Neuron (in vitro differentiated cells): Measurements from ENCODE around the gene PTPN3.

ENCODE experiments used
- H2AFZ ChIP-seq: one replicate; pipeline ENCODE4 v1.6.1; 2013; ENCODE audit warnings: low read depth, mild to moderate bottlenecking, inconsistent platforms, low read length, moderate library complexity
- H3K27me3 ChIP-seq: one replicate; pipeline ENCODE4 v1.6.1; 2013; ENCODE audit warnings: low read length; ENCODE audit not compliant: insufficient read depth
- H3K36me3 ChIP-seq: one replicate; pipeline ENCODE4 v1.6.1; 2013; ENCODE audit warnings: low read length; ENCODE audit not compliant: insufficient read depth
- H3K4me1 ChIP-seq: one replicate; pipeline ENCODE4 v1.6.1; 2013; ENCODE audit warnings: low read length; ENCODE audit not compliant: insufficient read depth
- H3K4me3 ChIP-seq: 2 replicates; pipeline ENCODE4 v1.5.1; 2013; ENCODE audit warnings: mild to moderate bottlenecking, low read length, moderate library complexity
- H3K9me3 ChIP-seq: one replicate; pipeline ENCODE4 v1.6.1; 2013; ENCODE audit warnings: low read length

The PTPN3 gene

DNA sequence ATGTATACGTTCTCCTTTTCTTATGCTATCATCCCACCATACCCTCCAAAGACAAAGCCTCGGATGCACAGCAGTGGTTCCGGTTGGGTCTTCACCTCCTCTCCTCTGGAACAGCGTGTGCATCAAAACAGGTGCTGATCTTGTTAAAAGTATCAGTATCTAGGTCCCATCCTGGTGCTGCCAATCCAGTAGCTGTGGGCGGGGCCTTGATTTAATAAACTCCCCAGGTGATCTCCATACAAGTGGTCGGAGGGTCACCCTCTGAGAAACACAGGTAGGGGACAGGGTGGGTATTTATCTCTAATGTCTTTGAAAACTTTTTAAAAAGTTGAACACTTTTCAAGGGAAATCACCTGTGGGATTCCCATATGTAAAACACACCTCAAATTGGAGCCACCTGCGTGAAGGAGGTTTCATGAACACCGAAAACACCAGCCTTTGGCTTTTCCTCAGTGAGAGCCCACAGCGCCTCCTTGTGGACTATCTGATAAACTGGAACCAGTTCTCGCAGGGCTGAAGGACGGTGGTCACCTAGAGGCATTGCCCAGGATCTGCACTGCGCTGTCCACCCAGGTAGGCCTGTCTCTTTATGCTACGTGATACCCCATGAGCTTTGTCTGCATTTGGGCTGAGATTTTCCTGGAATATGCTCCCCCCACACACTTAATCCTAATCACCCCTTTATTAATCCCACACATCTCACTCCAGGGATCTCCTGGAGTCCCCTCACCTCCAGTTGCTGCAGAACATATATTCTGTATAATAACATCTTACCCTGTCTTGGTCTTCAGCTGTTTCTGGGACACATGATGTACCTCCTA lies 96.7 kb downstream of the PTPN3 start:
- no peaks in the 10 kb centered on the region for H3K36me3 ChIP-seq
- no peaks in the 10 kb centered on the region for H3K27me3 ChIP-seq
- peaks cover 6% of the 10 kb centered on the region for H3K4me1 ChIP-seq
- H3K4me3 ChIP-seq = no peak overlapping the region
- no peak overlapping the region for H2AFZ ChIP-seq
- no peaks in the 10 kb centered on the region for H3K9me3 ChIP-seq

DNA sequence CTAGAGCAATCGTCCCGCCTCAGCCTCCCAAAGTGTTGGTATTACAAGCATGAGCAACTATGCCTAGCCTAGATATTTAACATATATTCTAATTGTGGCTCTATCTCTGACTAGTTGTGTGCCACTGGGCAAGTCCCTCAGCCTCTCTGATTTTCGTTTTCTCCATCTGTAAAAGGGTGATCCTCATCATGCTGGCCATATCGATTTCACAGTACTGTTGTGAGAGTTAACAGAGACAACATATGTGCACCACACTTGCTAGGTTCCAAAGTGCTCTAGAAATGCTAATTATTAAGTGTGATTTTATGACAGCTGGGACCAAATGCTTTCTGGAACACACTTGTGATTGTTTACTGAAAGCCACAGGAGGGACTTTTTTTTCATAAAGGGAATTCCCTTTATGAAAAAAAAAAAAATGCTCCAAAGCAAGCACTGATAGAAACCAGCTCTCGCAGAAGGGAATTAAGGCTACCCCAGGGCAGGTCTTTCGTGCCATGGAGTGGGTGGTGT lies 98.8 kb downstream of the PTPN3 start:
- H3K4me3 ChIP-seq = no peak overlapping the region
- H3K4me1 ChIP-seq = peaks cover 6% of the 10 kb centered on the region
- no peaks in the 10 kb centered on the region for H3K27me3 ChIP-seq
- H2AFZ ChIP-seq = no peak overlapping the region
- no peaks in the 10 kb centered on the region for H3K9me3 ChIP-seq
- no peaks in the 10 kb centered on the region for H3K36me3 ChIP-seq

DNA sequence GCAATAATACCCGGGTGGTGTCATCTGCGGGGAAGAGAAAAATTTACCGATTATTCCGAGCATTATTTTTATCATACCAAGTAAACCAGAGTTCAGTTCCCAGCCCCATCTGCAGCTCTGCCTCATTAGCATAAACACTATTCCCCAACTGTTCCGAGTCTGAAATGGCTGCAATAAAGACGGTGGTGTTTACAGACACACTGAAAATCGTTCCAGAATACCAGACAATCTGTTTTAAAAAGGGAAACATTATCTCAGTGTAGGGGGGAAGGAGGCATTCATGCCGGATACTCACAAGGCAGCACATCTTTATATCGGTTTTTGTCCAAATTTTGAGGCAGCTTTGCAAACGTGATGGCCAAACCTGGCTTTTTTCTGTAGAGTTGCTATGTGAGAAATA lies 106.9 kb downstream of the PTPN3 start:
- no peak overlapping the region for H3K4me3 ChIP-seq
- H2AFZ ChIP-seq = no peak overlapping the region
- H3K9me3 ChIP-seq = no peaks in the 10 kb centered on the region
- H3K4me1 ChIP-seq = no peaks in the 10 kb centered on the region
- no peaks in the 10 kb centered on the region for H3K36me3 ChIP-seq
- no peaks in the 10 kb centered on the region for H3K27me3 ChIP-seq

DNA sequence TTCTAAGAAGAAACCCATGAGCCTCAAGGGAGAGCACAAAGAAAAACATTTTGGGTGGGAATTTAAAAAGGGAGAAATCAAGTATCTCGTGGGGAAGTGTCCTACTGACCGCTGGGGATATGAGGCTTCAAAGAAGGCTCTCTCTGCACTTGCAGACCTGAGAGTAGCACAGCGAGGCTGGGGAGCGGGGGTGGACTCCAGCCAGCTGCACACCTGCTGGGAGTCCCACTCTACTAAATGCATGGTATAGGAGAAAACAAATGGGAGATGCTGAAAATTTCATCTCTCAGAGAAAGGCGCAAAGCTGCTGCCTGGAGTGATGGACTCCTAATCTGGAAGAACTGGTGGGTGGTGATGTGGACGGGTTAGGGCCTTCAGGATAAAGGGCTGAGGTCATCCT lies 110.3 kb downstream of the PTPN3 start:
- H3K27me3 ChIP-seq = no peaks in the 10 kb centered on the region
- H3K4me1 ChIP-seq = no peaks in the 10 kb centered on the region
- no peak overlapping the region for H2AFZ ChIP-seq
- no peaks in the 10 kb centered on the region for H3K36me3 ChIP-seq
- H3K9me3 ChIP-seq = no peaks in the 10 kb centered on the region
- H3K4me3 ChIP-seq = no peak overlapping the region

DNA sequence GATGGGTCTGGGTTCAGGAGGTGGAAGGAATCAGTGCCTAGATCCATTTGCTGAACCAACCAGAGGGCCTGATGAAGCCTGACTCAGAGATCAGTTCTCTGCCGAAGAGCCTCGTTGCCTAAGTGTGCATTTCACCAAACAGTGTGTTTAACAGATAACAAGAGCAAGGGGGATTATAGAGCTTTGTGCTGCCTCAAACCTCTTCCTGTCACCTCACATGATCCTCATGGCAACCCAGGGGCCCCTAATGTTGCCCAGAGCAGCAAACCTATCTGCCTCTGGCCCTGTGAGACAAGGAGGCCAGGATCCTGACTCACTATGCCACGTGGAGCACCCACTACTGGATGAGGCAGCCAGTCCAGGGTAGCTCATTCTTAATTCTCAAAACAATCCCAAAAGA lies 110.9 kb downstream of the PTPN3 start:
- Histone ChIP-seq H3K36me3 (no peaks in the 10 kb centered on the region), H3K27me3 (no peaks in the 10 kb centered on the region), H3K4me1 (no peaks in the 10 kb centered on the region), H2AFZ (no peak overlapping the region), H3K9me3 (no peaks in the 10 kb centered on the region), H3K4me3 (no peak overlapping the region)

DNA sequence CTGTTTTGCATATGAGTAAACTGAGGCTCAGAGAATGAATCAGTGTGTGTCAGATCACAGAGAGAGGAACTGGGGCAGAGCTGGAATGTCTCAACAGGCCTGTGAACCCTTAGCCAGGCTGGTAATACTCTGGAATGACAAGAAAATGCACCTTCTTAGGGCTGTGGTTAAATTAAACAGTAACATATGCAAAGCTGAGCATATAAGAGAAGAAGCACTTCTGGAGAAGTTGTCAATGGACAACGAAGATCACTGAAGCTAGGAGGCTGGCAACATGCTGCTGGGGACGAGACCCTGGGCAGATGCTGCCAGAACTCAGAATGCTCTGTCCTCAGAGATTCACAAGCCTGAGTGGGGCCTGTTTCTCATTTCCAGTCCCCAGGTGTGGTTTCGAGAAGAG lies 112.6 kb downstream of the PTPN3 start:
- H3K4me3 ChIP-seq = no peak overlapping the region
- H3K4me1 ChIP-seq = no peaks in the 10 kb centered on the region
- H3K27me3 ChIP-seq = no peaks in the 10 kb centered on the region
- no peaks in the 10 kb centered on the region for H3K36me3 ChIP-seq
- H3K9me3 ChIP-seq = no peaks in the 10 kb centered on the region
- H2AFZ ChIP-seq = no peak overlapping the region

DNA sequence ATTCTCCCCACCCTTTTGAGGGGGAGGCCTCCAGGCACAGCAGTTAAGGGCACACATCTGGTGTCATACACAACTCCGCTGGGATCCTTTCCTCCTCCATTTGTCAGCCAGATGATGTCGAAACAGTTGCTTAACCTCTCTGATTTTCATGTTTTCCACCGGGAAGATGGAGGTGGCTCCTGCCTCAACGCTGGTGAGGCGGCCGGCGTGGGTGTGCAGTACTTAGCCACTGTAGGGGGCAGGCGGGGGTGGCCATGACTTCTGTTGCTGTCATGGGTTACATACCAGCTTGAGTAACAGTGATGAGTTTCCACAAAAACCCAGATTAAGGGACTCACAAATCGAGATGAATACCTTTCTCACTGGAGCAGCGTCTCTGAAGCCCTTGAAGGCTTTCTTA lies 114.2 kb downstream of the PTPN3 start:
- no peak overlapping the region for H2AFZ ChIP-seq
- H3K36me3 ChIP-seq = no peaks in the 10 kb centered on the region
- H3K4me1 ChIP-seq = no peaks in the 10 kb centered on the region
- H3K27me3 ChIP-seq = no peaks in the 10 kb centered on the region
- H3K4me3 ChIP-seq = no peak overlapping the region
- peaks cover 2% of the 10 kb centered on the region for H3K9me3 ChIP-seq

DNA sequence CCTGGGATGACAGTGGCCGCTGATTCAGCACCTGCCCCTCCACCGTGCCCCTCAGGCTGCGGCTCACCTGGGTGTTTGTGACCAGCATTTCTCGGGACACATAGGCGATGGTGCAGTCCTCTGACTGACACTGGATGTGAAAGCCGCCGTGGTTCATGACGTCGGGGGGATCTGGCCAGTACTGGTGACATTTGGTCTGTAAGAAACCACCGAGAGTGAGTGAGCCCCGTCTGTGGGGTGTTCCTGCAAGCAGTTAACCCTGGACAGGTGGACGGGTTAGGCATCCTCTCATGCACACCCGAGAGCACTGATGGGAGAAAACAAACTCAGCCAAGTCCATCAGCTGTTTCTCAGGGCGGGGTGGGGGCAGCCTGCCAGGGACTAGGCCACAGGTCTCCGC lies 114.8 kb downstream of the PTPN3 start:
- Histone ChIP-seq H3K4me3 (no peak overlapping the region), H3K9me3 (peaks cover 6% of the 10 kb centered on the region), H2AFZ (no peak overlapping the region), H3K27me3 (no peaks in the 10 kb centered on the region), H3K4me1 (peaks cover 2% of the 10 kb centered on the region), H3K36me3 (no peaks in the 10 kb centered on the region)

DNA sequence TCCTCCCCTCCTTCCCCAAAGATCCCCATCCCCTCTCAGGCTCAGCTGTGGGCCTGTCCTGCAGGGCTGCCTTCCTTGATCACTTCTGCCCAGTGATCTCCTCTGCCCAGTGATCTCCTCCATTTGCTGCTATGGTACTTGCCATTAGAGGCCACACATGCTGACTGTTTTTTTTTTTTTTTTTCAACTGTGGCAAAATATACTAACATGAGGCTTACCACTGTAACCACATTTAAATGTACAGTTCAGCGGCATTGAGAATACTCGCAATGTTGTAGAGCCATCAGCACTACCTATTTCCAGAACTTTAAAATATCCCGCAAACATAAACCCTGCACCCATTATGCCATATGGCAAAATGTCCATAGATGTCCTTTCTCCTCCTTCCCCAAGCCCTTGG lies 115.5 kb downstream of the PTPN3 start:
- Histone ChIP-seq H3K9me3 (peaks cover 6% of the 10 kb centered on the region), H3K36me3 (no peaks in the 10 kb centered on the region), H3K4me3 (no peak overlapping the region), H2AFZ (no peak overlapping the region), H3K4me1 (peaks cover 3% of the 10 kb centered on the region), H3K27me3 (no peaks in the 10 kb centered on the region)

DNA sequence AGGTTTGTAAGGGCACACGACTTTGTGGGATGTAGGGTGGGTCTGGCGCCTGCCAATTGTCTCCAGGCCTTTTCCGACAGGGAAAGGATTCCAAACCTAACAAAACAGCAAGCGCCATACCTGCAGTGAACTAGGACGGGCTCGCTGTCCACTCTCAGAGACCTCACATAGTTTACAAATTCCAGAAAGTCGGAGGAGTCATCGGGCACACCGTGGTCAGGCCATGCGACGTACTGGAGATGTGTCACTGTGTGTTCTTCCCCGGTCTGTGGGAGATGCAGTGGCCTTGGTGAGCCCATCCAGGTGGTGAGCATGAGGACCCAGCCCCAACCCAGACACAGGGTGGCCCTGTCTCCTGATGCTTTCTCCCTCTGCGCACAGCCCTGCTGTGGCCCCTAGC lies 115.9 kb downstream of the PTPN3 start:
- no peaks in the 10 kb centered on the region for H3K27me3 ChIP-seq
- no peaks in the 10 kb centered on the region for H3K36me3 ChIP-seq
- no peak overlapping the region for H3K4me3 ChIP-seq
- H2AFZ ChIP-seq = no peak overlapping the region
- H3K9me3 ChIP-seq = peaks cover 6% of the 10 kb centered on the region
- H3K4me1 ChIP-seq = peaks cover 3% of the 10 kb centered on the region

DNA sequence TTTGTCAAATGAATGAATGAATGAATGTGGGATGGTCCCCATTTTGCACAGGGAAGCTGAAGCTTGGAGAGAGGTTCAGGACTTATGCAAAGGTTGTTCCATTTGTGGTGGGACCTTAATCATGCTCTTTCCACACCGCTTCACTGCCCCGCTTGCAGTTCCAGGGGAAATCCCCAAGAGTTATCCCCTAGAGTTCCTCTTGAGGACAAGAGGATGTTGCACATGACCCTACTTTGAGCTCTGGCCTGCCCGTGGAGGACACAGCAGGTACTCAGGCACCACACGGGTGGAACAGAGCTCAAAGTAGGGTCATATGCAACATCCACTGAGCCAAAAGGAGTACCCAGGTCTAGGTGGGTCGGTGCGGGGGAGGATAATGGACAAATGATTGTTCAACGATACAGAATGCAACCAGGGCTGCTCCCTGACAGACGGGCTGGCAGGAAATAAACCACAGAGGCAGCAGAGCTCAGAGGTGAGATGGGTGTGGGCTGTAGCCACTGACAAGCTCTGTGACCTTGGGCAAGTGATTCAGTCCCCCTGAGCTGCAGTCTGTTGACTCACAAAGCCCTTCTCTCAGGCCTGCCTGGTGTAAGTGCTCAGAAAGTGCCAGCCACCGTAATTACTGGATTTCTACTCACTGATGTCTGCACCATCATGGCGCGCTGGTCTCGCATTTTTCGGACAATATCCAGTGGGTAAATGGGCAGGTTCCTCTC lies 116.9 kb downstream of the PTPN3 start:
- Histone ChIP-seq H3K36me3 (no peaks in the 10 kb centered on the region), H3K4me3 (no peak overlapping the region), H2AFZ (no peak overlapping the region), H3K9me3 (peaks cover 6% of the 10 kb centered on the region), H3K27me3 (no peaks in the 10 kb centered on the region), H3K4me1 (peaks cover 3% of the 10 kb centered on the region)

DNA sequence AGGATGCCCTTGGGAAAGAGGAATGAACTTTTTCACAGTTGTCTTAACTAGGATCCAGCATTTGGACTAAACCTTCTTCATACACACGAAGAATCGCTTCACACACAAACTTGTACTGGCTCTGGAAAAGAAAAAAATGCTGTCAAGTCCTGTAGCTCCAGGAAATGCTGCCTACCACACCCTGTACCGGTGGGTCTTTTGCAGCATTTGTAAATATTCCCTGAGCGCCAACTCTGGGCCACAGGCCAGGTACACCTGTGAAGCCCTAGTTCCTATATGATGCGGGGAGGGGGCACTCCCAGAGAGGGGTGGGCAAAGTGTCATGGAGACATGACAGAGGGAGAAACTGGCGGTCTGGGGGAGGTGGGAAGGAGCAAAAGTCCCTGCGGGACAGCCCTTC lies 118.6 kb downstream of the PTPN3 start:
- no peak overlapping the region for H3K4me3 ChIP-seq
- no peak overlapping the region for H2AFZ ChIP-seq
- H3K36me3 ChIP-seq = no peaks in the 10 kb centered on the region
- H3K4me1 ChIP-seq = peaks cover 3% of the 10 kb centered on the region
- H3K27me3 ChIP-seq = no peaks in the 10 kb centered on the region
- peaks cover 6% of the 10 kb centered on the region for H3K9me3 ChIP-seq

DNA sequence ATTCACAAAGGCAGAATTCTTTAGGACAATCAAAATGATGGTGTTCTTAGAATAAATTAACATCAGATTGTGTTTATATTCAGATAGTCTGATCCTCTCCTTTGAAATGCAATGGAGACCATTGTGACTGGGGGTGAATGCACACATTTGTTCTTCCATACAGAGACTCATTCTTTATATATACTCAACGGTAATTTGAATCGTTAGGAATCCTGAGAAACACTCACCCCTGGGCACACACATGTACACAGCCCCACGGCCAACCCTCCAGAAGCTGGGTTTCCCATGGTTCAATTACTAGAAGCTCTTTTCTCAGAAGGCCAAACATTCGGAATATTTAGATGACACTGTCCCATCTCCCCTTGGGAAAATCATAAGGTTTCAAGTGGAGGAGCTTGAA lies 119.8 kb downstream of the PTPN3 start:
- peaks cover 3% of the 10 kb centered on the region for H3K4me1 ChIP-seq
- no peaks in the 10 kb centered on the region for H3K27me3 ChIP-seq
- no peaks in the 10 kb centered on the region for H3K36me3 ChIP-seq
- no peak overlapping the region for H3K4me3 ChIP-seq
- H3K9me3 ChIP-seq = peaks cover 6% of the 10 kb centered on the region
- no peak overlapping the region for H2AFZ ChIP-seq
